ENCODE measurements around the gene PCED1A.
A peak's percentile ranks its signal among the peaks of the same experiment; 100 is the strongest.

The PCED1A gene

GRCh38 chr20:2873747-2874041, 33.2 kb upstream of the PCED1A start:
- DNase-seq (ENCODE audit: extremely low spot score): no peak
- no peak for TF ChIP-seq FOXA1 (IDR thresholded peaks at IDR 0.05)
- no peak for TF ChIP-seq SP1 (IDR thresholded peaks at IDR 0.05)
- TF ChIP-seq HDGF (IDR thresholded peaks at IDR 0.05; ENCODE audit: borderline replicate concordance): no peak
- no peak for TF ChIP-seq NFRKB (IDR thresholded peaks at IDR 0.05)
- no peak for TF ChIP-seq ELF4 (IDR thresholded peaks at IDR 0.05)
- TF ChIP-seq PKNOX1 (IDR thresholded peaks at IDR 0.05): no peak
- TF ChIP-seq ZNF384 (IDR thresholded peaks at IDR 0.05): no peak
- TF ChIP-seq TARDBP (IDR thresholded peaks at IDR 0.05): no peak
- TF ChIP-seq FOXK2 (IDR thresholded peaks at IDR 0.05): no peak
- no peak for TF ChIP-seq LEF1 (IDR thresholded peaks at IDR 0.05; ENCODE audit: borderline replicate concordance)
- TF ChIP-seq L3MBTL2 (conservative IDR thresholded peaks at IDR 0.05): no peak
- no peak for TF ChIP-seq CTBP1 (IDR thresholded peaks at IDR 0.05; ENCODE audit: borderline replicate concordance)
- no peak for TF ChIP-seq BHLHE40 (IDR thresholded peaks at IDR 0.05; ENCODE audit: borderline replicate concordance)
- TF ChIP-seq FOXM1 (IDR thresholded peaks at IDR 0.05; ENCODE audit: borderline replicate concordance): no peak
- no peak for TF ChIP-seq SUZ12 (IDR thresholded peaks at IDR 0.05)
- TF ChIP-seq ARNT (IDR thresholded peaks at IDR 0.05): no peak
- ChIA-PET CTCF (no interaction called here), POLR2A (interaction anchor here (1.0 to 1.5 kb wide), 5 partner anchors 15 to 221 kb away, joined by 3 to 4 read pairs (median 4); partner anchors contain the start of gene NOP56)

- peak; percentile 95 for DNase-seq (ENCODE audit: extremely low spot score)
- POLR2A ChIA-PET: interaction anchor here (1.0 to 1.5 kb wide), 5 partner anchors 14 to 221 kb away, joined by 3 to 4 read pairs (median 4); partner anchors contain the start of gene NOP56
- TF ChIP-seq FOXK2 (IDR thresholded peaks at IDR 0.05) (no peak), FOXA1 (IDR thresholded peaks at IDR 0.05) (no peak), LEF1 (IDR thresholded peaks at IDR 0.05; ENCODE audit: borderline replicate concordance) (no peak), L3MBTL2 (conservative IDR thresholded peaks at IDR 0.05) (peak; percentile 58; the same call in 1 of the 2 replicates), ELF4 (IDR thresholded peaks at IDR 0.05) (peak; percentile 70), HDGF (IDR thresholded peaks at IDR 0.05; ENCODE audit: borderline replicate concordance) (no peak)
- CTCF ChIA-PET: interaction anchor here (0.9 kb wide), 1 partner anchor 58 kb away, joined by 3 read pairs; the partner anchor contains the start of gene C20orf141
Measured at GRCh38 chr20:2873010-2873746, 32.7 kb upstream of the PCED1A start, which contains the start of gene PTPRA. PTPRA (plus strand) TSS chr20:2873481; CDS start chr20:2964278, 90,797 bp downstream.

GRCh38 chr20:2872459-2873009, 32.1 kb upstream of the PCED1A start:
- TF ChIP-seq L3MBTL2 (conservative IDR thresholded peaks at IDR 0.05): peak; percentile 79
- TF ChIP-seq PKNOX1 (IDR thresholded peaks at IDR 0.05): no peak
- CTCF ChIA-PET: interaction anchor here (0.6 to 0.9 kb wide), 2 partner anchors 28 to 58 kb away, joined by 3 read pairs; partner anchors contain the start of gene C20orf141
- POLR2A ChIA-PET: interaction anchor here (1.0 to 1.5 kb wide), 5 partner anchors 14 to 220 kb away, joined by 3 to 4 read pairs (median 4); partner anchors contain the start of gene NOP56
- peak; percentile 32 for DNase-seq (ENCODE audit: extremely low spot score)

- no peak for DNase-seq (ENCODE audit: extremely low spot score)
- TF ChIP-seq L3MBTL2 (conservative IDR thresholded peaks at IDR 0.05) (no peak), FOXM1 (IDR thresholded peaks at IDR 0.05; ENCODE audit: borderline replicate concordance) (no peak), SP1 (IDR thresholded peaks at IDR 0.05) (no peak), CTBP1 (IDR thresholded peaks at IDR 0.05; ENCODE audit: borderline replicate concordance) (no peak), TARDBP (IDR thresholded peaks at IDR 0.05) (no peak), BHLHE40 (IDR thresholded peaks at IDR 0.05; ENCODE audit: borderline replicate concordance) (no peak), SUZ12 (IDR thresholded peaks at IDR 0.05) (no peak), FOXA1 (IDR thresholded peaks at IDR 0.05) (no peak), FOXK2 (IDR thresholded peaks at IDR 0.05) (no peak)
- ChIA-PET CTCF (interaction anchor here (0.6 to 0.9 kb wide), 2 partner anchors 29 to 57 kb away, joined by 3 read pairs; partner anchors contain the start of gene C20orf141), POLR2A (interaction anchor here (0.6 to 1.5 kb wide), 2 partner anchors 16 to 637 kb away, joined by 3 to 4 read pairs; no protein-coding TSS in a partner anchor)
Measured at GRCh38 chr20:2871661-2872458, 31.4 kb upstream of the PCED1A start.

- POLR2A ChIA-PET: interaction anchor here (0.6 kb wide), 1 partner anchor 636 kb away, joined by 3 read pairs; no protein-coding TSS in a partner anchor
- no peak for DNase-seq (ENCODE audit: extremely low spot score)
- TF ChIP-seq LEF1 (IDR thresholded peaks at IDR 0.05; ENCODE audit: borderline replicate concordance) (no peak), BHLHE40 (IDR thresholded peaks at IDR 0.05; ENCODE audit: borderline replicate concordance) (no peak), FOXK2 (IDR thresholded peaks at IDR 0.05) (no peak), ZNF384 (IDR thresholded peaks at IDR 0.05) (no peak), CTBP1 (IDR thresholded peaks at IDR 0.05; ENCODE audit: borderline replicate concordance) (no peak), HDGF (IDR thresholded peaks at IDR 0.05; ENCODE audit: borderline replicate concordance) (no peak)
- CTCF ChIA-PET: no interaction called here
Measured at GRCh38 chr20:2871111-2871465, 30.6 kb upstream of the PCED1A start.

- no peak for DNase-seq (ENCODE audit: extremely low spot score)
- CTCF ChIA-PET: no interaction called here
- TF ChIP-seq FOXK2 (IDR thresholded peaks at IDR 0.05): no peak
- no peak for TF ChIP-seq PKNOX1 (IDR thresholded peaks at IDR 0.05)
- TF ChIP-seq L3MBTL2 (conservative IDR thresholded peaks at IDR 0.05): no peak
- no peak for TF ChIP-seq ZNF384 (IDR thresholded peaks at IDR 0.05)
- TF ChIP-seq FOXM1 (IDR thresholded peaks at IDR 0.05; ENCODE audit: borderline replicate concordance): no peak
- no peak for TF ChIP-seq FOXA1 (IDR thresholded peaks at IDR 0.05)
- TF ChIP-seq SUZ12 (IDR thresholded peaks at IDR 0.05): no peak
- TF ChIP-seq BHLHE40 (IDR thresholded peaks at IDR 0.05; ENCODE audit: borderline replicate concordance): no peak
- TF ChIP-seq TARDBP (IDR thresholded peaks at IDR 0.05): no peak
- no peak for TF ChIP-seq CTBP1 (IDR thresholded peaks at IDR 0.05; ENCODE audit: borderline replicate concordance)
- TF ChIP-seq NFRKB (IDR thresholded peaks at IDR 0.05): no peak
- TF ChIP-seq LEF1 (IDR thresholded peaks at IDR 0.05; ENCODE audit: borderline replicate concordance): no peak
- TF ChIP-seq ELF4 (IDR thresholded peaks at IDR 0.05): no peak
- TF ChIP-seq SP1 (IDR thresholded peaks at IDR 0.05): no peak
- TF ChIP-seq HDGF (IDR thresholded peaks at IDR 0.05; ENCODE audit: borderline replicate concordance): no peak
- TF ChIP-seq ARNT (IDR thresholded peaks at IDR 0.05): no peak
- POLR2A ChIA-PET: no interaction called here
Measured at GRCh38 chr20:2869381-2869780, 28.9 kb upstream of the PCED1A start.

Data from HEK293T (cell line).